Progenitor cell of endocrine pancreas (in vitro differentiated cells): ENCODE measurements around the gene SLC25A13. TPM values are rescaled to one million over a fixed set of nuclear protein-coding genes. Genes with fewer than 3 reads are reported as not detected.

ENCODE experiments used
- DNase-seq: peaks from one replicate; pipeline ENCODE4 v3.0.0; 2021; ENCODE audit warnings: low spot score; ENCODE audit not compliant: unreplicated experiment
- H3K27ac Mint-ChIP-seq: 2 replicates; pipeline ENCODE4 v1.8.0; 2021; ENCODE audit warnings: mild to moderate bottlenecking, moderate library complexity, mixed read lengths
- H3K27me3 Mint-ChIP-seq: 2 replicates; pipeline ENCODE4 v1.8.0; 2021; ENCODE audit warnings: mixed read lengths
- H3K36me3 Mint-ChIP-seq: 2 replicates; pipeline ENCODE4 v1.8.0; 2022; ENCODE audit warnings: mixed read lengths; ENCODE audit not compliant: insufficient read depth
- H3K4me1 Mint-ChIP-seq: 2 replicates; pipeline ENCODE4 v1.8.0; 2021; ENCODE audit warnings: low read depth, mixed read lengths
- H3K4me3 Mint-ChIP-seq: 2 replicates; pipeline ENCODE4 v1.8.0; 2021; ENCODE audit warnings: low read depth, mild to moderate bottlenecking, moderate library complexity, mixed read lengths
- H3K9me3 Mint-ChIP-seq: 2 replicates; pipeline ENCODE4 v1.8.0; 2021; ENCODE audit warnings: low read depth, mixed read lengths
- CTCF ChIP-seq: fragments of 200-600 bp; sonication (generic); IDR thresholded peaks from one replicate; pipeline ENCODE4 v1.5.0; 2021; ENCODE audit warnings: antibody characterized with exemption, mild to moderate bottlenecking; ENCODE audit not compliant: unreplicated experiment
- total RNA-seq: library from RNA; stranded (reverse); gene quantifications from 2 replicates; pipeline ENCODE4 v1.2.1, GENCODE V29; 2021

The SLC25A13 gene
- total RNA-seq, 1 donor from 2014 or later: 54.0 TPM

GRCh38 chr7:96285579-96285978 lies 36.3 kb downstream of the SLC25A13 start:
- no peak overlapping the region for H3K4me3 Mint-ChIP-seq
- H3K36me3 Mint-ChIP-seq: peaks cover 21% of the 10 kb centered on the region
- no peaks in the 10 kb centered on the region for H3K27me3 Mint-ChIP-seq
- H3K27ac Mint-ChIP-seq: no peak overlapping the region
- H3K4me1 Mint-ChIP-seq: no peaks in the 10 kb centered on the region
- no peak for TF ChIP-seq CTCF
- no peak for DNase-seq
- H3K9me3 Mint-ChIP-seq: peaks cover 13% of the 10 kb centered on the region

GRCh38 chr7:96284835-96285234 lies 37.1 kb downstream of the SLC25A13 start:
- H3K4me1 Mint-ChIP-seq: no peaks in the 10 kb centered on the region
- no peak for TF ChIP-seq CTCF
- H3K27me3 Mint-ChIP-seq: no peaks in the 10 kb centered on the region
- no peak for DNase-seq
- no peak overlapping the region for H3K27ac Mint-ChIP-seq
- H3K9me3 Mint-ChIP-seq: peaks cover 10% of the 10 kb centered on the region
- H3K4me3 Mint-ChIP-seq: no peak overlapping the region
- peaks cover 17% of the 10 kb centered on the region for H3K36me3 Mint-ChIP-seq

GRCh38 chr7:96284240-96284639 lies 37.7 kb downstream of the SLC25A13 start:
- H3K4me3 Mint-ChIP-seq: no peak overlapping the region
- H3K27ac Mint-ChIP-seq: no peak overlapping the region
- H3K27me3 Mint-ChIP-seq: no peaks in the 10 kb centered on the region
- peaks cover 4% of the 10 kb centered on the region for H3K9me3 Mint-ChIP-seq
- H3K36me3 Mint-ChIP-seq: peaks cover 11% of the 10 kb centered on the region
- DNase-seq: no peak
- no peaks in the 10 kb centered on the region for H3K4me1 Mint-ChIP-seq
- no peak for TF ChIP-seq CTCF

GRCh38 chr7:96282835-96283234 lies 39.1 kb downstream of the SLC25A13 start:
- H3K27me3 Mint-ChIP-seq: no peaks in the 10 kb centered on the region
- no peaks in the 10 kb centered on the region for H3K4me1 Mint-ChIP-seq
- no peak for TF ChIP-seq CTCF
- DNase-seq: no peak
- peaks cover 6% of the 10 kb centered on the region for H3K36me3 Mint-ChIP-seq
- no peak overlapping the region for H3K27ac Mint-ChIP-seq
- H3K9me3 Mint-ChIP-seq: peaks cover 1% of the 10 kb centered on the region
- no peak overlapping the region for H3K4me3 Mint-ChIP-seq

- Mint-ChIP-seq H3K4me1 (no peaks in the 10 kb centered on the region), H3K4me3 (no peak overlapping the region), H3K27ac (no peak overlapping the region), H3K36me3 (peaks cover 17% of the 10 kb centered on the region), H3K9me3 (peaks cover 4% of the 10 kb centered on the region), H3K27me3 (no peaks in the 10 kb centered on the region)
- DNase-seq: no peak
- TF ChIP-seq CTCF: no peak
Measured at GRCh38 chr7:96277921-96278320, 44.0 kb downstream of the SLC25A13 start.

- no peak overlapping the region for H3K4me3 Mint-ChIP-seq
- DNase-seq: no peak
- no peak overlapping the region for H3K27ac Mint-ChIP-seq
- no peak for TF ChIP-seq CTCF
- peaks cover 17% of the 10 kb centered on the region for H3K36me3 Mint-ChIP-seq
- no peaks in the 10 kb centered on the region for H3K4me1 Mint-ChIP-seq
- no peaks in the 10 kb centered on the region for H3K27me3 Mint-ChIP-seq
- peaks cover 4% of the 10 kb centered on the region for H3K9me3 Mint-ChIP-seq
Measured at GRCh38 chr7:96276019-96276418, 45.9 kb downstream of the SLC25A13 start.
